ENCODE measurements around the gene ZNF276. TPM values are rescaled to one million over a fixed set of nuclear protein-coding genes. Genes with fewer than 3 reads are reported as not detected.

The ZNF276 gene
- total and polyA plus RNA-seq, 2 donors (not counting 1 experiment from before 2014, with no cell fraction given): 82.7 to 110 TPM

DNA sequence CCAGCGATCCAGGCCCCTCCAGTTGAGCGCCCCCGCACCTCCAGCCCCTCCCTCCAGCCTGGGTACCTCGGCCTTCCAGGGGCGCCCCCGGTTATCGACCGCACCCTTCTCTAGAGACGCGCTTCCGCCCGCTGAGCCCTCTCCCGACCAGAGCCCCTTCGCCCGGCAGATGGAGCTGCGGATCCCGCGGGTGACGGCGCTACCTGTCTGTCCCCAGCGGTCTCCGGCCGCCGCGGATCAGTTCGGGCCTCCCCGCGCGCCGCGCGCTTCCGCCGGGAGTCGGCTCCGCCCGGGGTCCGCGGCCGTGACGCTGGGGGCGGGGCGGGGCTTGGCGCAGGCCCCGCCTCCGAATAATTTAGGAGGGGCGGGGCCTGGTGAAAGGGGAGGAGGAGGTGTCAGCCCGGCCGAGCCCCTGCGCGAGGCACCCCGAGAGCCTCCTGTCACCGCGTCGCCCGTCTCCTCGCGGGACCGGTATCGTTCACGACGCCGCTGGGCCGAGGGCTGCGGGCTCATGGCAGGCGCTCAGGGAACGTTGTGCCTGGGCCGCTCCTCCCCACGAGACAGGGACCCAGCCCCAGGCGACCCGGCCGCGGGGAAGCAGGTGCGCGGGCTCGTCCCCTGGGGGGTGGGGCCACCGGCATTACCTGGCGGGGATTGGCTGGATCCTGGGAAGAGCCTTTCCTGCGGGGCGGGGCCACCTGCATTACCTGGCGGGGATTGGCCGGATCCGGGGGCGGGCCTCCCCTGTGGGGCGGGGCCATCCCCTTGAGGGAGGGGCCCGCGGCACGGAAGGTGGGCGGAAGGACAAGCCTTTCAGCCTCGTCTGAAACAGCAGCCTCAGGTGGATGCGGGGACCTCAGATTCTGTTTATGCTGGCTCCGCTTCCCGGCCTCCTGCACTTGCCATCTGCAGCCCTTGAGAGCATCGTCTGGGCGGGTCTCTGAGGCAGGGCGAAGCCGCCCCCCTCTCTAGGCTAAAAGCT, 19.6 kb upstream of the ZNF276 start, which contains the start of gene SPATA2L:
Gene SPATA2L (minus strand): TSS at position 281 of the 982 bp plus-strand sequence. CDS start 473 bp downstream, outside the sequence.
- intact Hi-C loops (cut with micrococcal nuclease): loop anchor here (1.0 to 10.0 kb wide), 7 partner anchors 10 to 214 kb away; partner anchors contain the start of gene FANCA
- H3K4me1 ChIP-seq (ENCODE audit: control insufficient read depth in 2 of 2, insufficient read depth in 2 of 2, low read length in 2 of 2): peaks cover 21 to 32% of the 10 kb centered on the region in 2 donors
- POLR2A ChIA-PET: interaction anchor here (0.6 to 1.8 kb wide), 4 partner anchors 15 to 174 kb away, joined by 3 to 13 read pairs (median 6); partner anchors contain the start of genes CDK10 and TCF25
- H3K27me3 ChIP-seq (replicated peaks in 1 of 4; ENCODE audit: control extremely low read depth in 1 of 4, control insufficient read depth in 3 of 4, insufficient read depth in 4 of 4, low read length in 3 of 4): no peaks in the 10 kb centered on the region
- peak within 1 kb of the TSS; percentile 61 for H3K9ac ChIP-seq (ENCODE audit: low read length)
- H3K27ac Mint-ChIP-seq: peak within 1 kb of the TSS; percentile 91
- H3K9me3 ChIP-seq (ENCODE audit: control extremely low read depth in 1 of 3, control insufficient read depth in 2 of 3, insufficient read depth in 1 of 3, low read length in 2 of 3): no peaks in the 10 kb centered on the region
- WGBS (ENCODE audit: insufficient coverage): under 1% methylated on average over 94 of the region's 97 CpGs
- H2AFZ ChIP-seq (ENCODE audit: insufficient read depth, low read depth, low read length, poor library complexity, severe bottlenecking): peak within 1 kb of the TSS; percentile 94
- H3K4me1 Mint-ChIP-seq: peaks cover 20% of the 10 kb centered on the region
- no peaks in the 10 kb centered on the region for H3K27me3 Mint-ChIP-seq
- H3K4me2 ChIP-seq (replicated peaks; ENCODE audit: low read depth, low read length, poor library complexity, severe bottlenecking): peak within 1 kb of the TSS; percentile 96
- H3K4me3 ChIP-seq (ENCODE audit: control extremely low read depth in 1 of 5, extremely low read depth in 1 of 5, insufficient read depth in 1 of 5, low read depth in 2 of 5, low read length in 4 of 5): peak within 1 kb of the TSS; percentile 17 to 73 (median 68)
- peak within 1 kb of the TSS; percentile 82 to 87 for H3K27ac ChIP-seq (ENCODE audit: low read length in 2 of 2)
- no peaks in the 10 kb centered on the region for H3K9me3 Mint-ChIP-seq (ENCODE audit: insufficient read depth)
- TF ChIP-seq, protein P1, sequence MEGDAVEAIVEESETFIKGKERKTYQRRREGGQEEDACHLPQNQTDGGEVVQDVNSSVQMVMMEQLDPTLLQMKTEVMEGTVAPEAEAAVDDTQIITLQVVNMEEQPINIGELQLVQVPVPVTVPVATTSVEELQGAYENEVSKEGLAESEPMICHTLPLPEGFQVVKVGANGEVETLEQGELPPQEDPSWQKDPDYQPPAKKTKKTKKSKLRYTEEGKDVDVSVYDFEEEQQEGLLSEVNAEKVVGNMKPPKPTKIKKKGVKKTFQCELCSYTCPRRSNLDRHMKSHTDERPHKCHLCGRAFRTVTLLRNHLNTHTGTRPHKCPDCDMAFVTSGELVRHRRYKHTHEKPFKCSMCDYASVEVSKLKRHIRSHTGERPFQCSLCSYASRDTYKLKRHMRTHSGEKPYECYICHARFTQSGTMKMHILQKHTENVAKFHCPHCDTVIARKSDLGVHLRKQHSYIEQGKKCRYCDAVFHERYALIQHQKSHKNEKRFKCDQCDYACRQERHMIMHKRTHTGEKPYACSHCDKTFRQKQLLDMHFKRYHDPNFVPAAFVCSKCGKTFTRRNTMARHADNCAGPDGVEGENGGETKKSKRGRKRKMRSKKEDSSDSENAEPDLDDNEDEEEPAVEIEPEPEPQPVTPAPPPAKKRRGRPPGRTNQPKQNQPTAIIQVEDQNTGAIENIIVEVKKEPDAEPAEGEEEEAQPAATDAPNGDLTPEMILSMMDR (IDR thresholded peaks at IDR 0.05): no peak
- no peak for TF ChIP-seq EZH2 (IDR thresholded peaks at IDR 0.05; ENCODE audit: borderline replicate concordance, insufficient read depth, low read depth, low read length, poor library complexity, severe bottlenecking)
- DNase-seq: peak; percentile 98
- H3K4me3 Mint-ChIP-seq: peak within 1 kb of the TSS; percentile 85
- peak; percentile 81 for ATAC-seq (ENCODE audit: low read depth)
- peaks cover 9% of the 10 kb centered on the region for H3K79me2 ChIP-seq (ENCODE audit: control insufficient read depth, insufficient read depth, low read length)
- peaks cover 0 to 4% of the 10 kb centered on the region in 2 experiments for H3K36me3 ChIP-seq (replicated peaks in 1 of 2; ENCODE audit: control extremely low read depth in 1 of 2, control insufficient read depth in 1 of 2, extremely low read depth in 1 of 2, insufficient read depth in 2 of 2, low read length in 1 of 2)
- CTCF ChIA-PET: interaction anchor here (0.5 to 3.3 kb wide), 9 partner anchors 11 to 496 kb away, joined by 3 to 35 read pairs (median 3); no protein-coding TSS in a partner anchor
- H4K20me1 ChIP-seq (ENCODE audit: control insufficient read depth, insufficient read depth, low read length, poor library complexity, severe bottlenecking): peaks cover 32% of the 10 kb centered on the region

Measured in B cell (primary cell).